ENCODE data around the gene LDLRAD4.
A peak's percentile ranks its signal among the peaks of the same experiment; 100 is the strongest.

LDLRAD4 gene

GRCh38 chr18:13206301-13206700 lies 12.3 kb upstream of the LDLRAD4 start:
- no peak for DNase-seq

- no peak for DNase-seq
Measured at GRCh38 chr18:13207294-13207693, 11.3 kb upstream of the LDLRAD4 start.

- no peak for DNase-seq
Measured at GRCh38 chr18:13211534-13211933, 7.0 kb upstream of the LDLRAD4 start.

GRCh38 chr18:13213036-13213795 lies 5.3 kb upstream of the LDLRAD4 start:
- DNase-seq, result no peak

- DNase-seq, result no peak
Measured at GRCh38 chr18:13214609-13215008, 4.0 kb upstream of the LDLRAD4 start.

GRCh38 chr18:13216092-13216582 lies 2.4 kb upstream of the LDLRAD4 start:
- DNase-seq, result peak; percentile 54

- DNase-seq, result no peak
Measured at GRCh38 chr18:13216711-13217465, 1.7 kb upstream of the LDLRAD4 start.

- DNase-seq, result peak; percentile 33
Measured at GRCh38 chr18:13217466-13217961, 1.0 kb upstream of the LDLRAD4 start.

- no peak for DNase-seq
Measured at GRCh38 chr18:13217971-13218367, 591 bp upstream of the LDLRAD4 start.

- no peak for DNase-seq
Measured at GRCh38 chr18:13218997-13219396, 437 bp downstream of the LDLRAD4 start.

- no peak for DNase-seq
Measured at GRCh38 chr18:13219593-13220159, 1.1 kb downstream of the LDLRAD4 start.

- DNase-seq, result no peak
Measured at GRCh38 chr18:13220361-13220991, 1.9 kb downstream of the LDLRAD4 start.

- no peak for DNase-seq
Measured at GRCh38 chr18:13221869-13222855, 3.6 kb downstream of the LDLRAD4 start.

- no peak for DNase-seq
Measured at GRCh38 chr18:13222856-13223281, 4.3 kb downstream of the LDLRAD4 start.

GRCh38 chr18:13223311-13224143 lies 5.0 kb downstream of the LDLRAD4 start:
- no peak for DNase-seq

- no peak for DNase-seq
Measured at GRCh38 chr18:13225261-13225660, 6.7 kb downstream of the LDLRAD4 start.

- no peak for DNase-seq
Measured at GRCh38 chr18:13226533-13227144, 8.1 kb downstream of the LDLRAD4 start.

- no peak for DNase-seq
Measured at GRCh38 chr18:13227910-13228309, 9.3 kb downstream of the LDLRAD4 start.

GRCh38 chr18:13229001-13229671 lies 10.6 kb downstream of the LDLRAD4 start:
- DNase-seq, result no peak

- no peak for DNase-seq
Measured at GRCh38 chr18:13231151-13231550, 12.6 kb downstream of the LDLRAD4 start.
